Neutrophil (primary cell): ENCODE data around the gene TNIK.

Experiments used
- H3K27ac ChIP-seq: fragments of 200-600 bp; sonication (generic); 2 replicates; pipeline ENCODE4 v1.5.1; 2016; ENCODE audit warnings: mild to moderate bottlenecking, moderate library complexity
- H3K27me3 ChIP-seq: fragments of 200-600 bp; sonication (generic); 2 replicates; pipeline ENCODE4 v1.6.0; 2016; ENCODE audit warnings: mild to moderate bottlenecking
- H3K36me3 ChIP-seq: fragments of 200-600 bp; sonication (generic); 2 replicates; pipeline ENCODE4 v1.5.1; 2017
- H3K4me1 ChIP-seq, 2 experiments: fragments of 200-600 bp in 1 of 2; sonication (generic) in 1 of 2; 1 replicate in 1 of 2; 2 replicates in 1 of 2; pipeline versions ENCODE4 v1.5.1 to v1.6.1; 2013 to 2016; ENCODE audit warnings: low read depth in 1 of 2, low read length in 1 of 2, mild to moderate bottlenecking in 1 of 2, moderate library complexity in 1 of 2; ENCODE audit not compliant: control insufficient read depth in 1 of 2, insufficient read depth in 1 of 2
- H3K4me3 ChIP-seq, 2 experiments: fragments of 200-600 bp in 1 of 2; sonication (generic) in 1 of 2; 1 replicate in 1 of 2; 2 replicates in 1 of 2; pipeline ENCODE4 v1.5.1; 2013 to 2016; ENCODE audit warnings: low read depth in 1 of 2, low read length in 1 of 2, mild to moderate bottlenecking in 1 of 2, moderate library complexity in 1 of 2
- H3K9me3 ChIP-seq: fragments of 200-600 bp; sonication (generic); 2 replicates; pipeline ENCODE4 v1.5.1; 2016
- TF ChIP-seq, protein P1 (sequence below): fragments of 200-600 bp; sonication (generic); IDR thresholded peaks from 2 replicates; pipeline ENCODE4 v1.5.1; 2016; ENCODE audit warnings: antibody characterized with exemption

Gene TNIK

GRCh38 chr3:171390051-171390941 is 69.9 kb downstream of the TNIK start:
- H3K27ac ChIP-seq, result no peak overlapping the region
- no peaks in the 10 kb centered on the region for H3K27me3 ChIP-seq
- H3K4me1 ChIP-seq, result no peaks in the 10 kb centered on the region
- no peaks in the 10 kb centered on the region for H3K36me3 ChIP-seq
- H3K4me3 ChIP-seq, result no peak overlapping the region
- TF ChIP-seq, protein P1, sequence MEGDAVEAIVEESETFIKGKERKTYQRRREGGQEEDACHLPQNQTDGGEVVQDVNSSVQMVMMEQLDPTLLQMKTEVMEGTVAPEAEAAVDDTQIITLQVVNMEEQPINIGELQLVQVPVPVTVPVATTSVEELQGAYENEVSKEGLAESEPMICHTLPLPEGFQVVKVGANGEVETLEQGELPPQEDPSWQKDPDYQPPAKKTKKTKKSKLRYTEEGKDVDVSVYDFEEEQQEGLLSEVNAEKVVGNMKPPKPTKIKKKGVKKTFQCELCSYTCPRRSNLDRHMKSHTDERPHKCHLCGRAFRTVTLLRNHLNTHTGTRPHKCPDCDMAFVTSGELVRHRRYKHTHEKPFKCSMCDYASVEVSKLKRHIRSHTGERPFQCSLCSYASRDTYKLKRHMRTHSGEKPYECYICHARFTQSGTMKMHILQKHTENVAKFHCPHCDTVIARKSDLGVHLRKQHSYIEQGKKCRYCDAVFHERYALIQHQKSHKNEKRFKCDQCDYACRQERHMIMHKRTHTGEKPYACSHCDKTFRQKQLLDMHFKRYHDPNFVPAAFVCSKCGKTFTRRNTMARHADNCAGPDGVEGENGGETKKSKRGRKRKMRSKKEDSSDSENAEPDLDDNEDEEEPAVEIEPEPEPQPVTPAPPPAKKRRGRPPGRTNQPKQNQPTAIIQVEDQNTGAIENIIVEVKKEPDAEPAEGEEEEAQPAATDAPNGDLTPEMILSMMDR, result no peak
- H3K9me3 ChIP-seq, result no peaks in the 10 kb centered on the region

DNA sequence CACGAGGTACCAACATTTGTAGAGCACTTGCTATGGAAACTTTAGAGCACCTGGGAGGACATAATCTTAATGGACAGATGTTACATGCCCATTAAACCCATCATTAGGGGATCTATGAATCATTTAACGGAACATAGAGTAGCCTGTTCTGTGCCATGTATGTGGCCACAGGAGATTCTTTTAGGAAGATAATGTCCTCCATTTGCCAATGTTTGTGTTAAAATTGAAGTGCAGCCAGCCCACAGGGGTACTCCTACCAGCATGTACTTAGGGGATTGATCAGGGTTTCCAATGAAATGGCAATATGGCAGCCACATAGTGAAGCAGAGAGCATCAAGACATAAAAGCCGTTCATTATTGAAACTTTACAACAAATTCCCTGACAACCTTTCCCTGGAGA is 70.7 kb downstream of the TNIK start:
- H3K36me3 ChIP-seq, result no peaks in the 10 kb centered on the region
- H3K9me3 ChIP-seq, result no peaks in the 10 kb centered on the region
- TF ChIP-seq, protein P1, result no peak
- no peak overlapping the region for H3K27ac ChIP-seq
- no peaks in the 10 kb centered on the region for H3K27me3 ChIP-seq
- H3K4me3 ChIP-seq, result no peak overlapping the region
- no peaks in the 10 kb centered on the region for H3K4me1 ChIP-seq

DNA sequence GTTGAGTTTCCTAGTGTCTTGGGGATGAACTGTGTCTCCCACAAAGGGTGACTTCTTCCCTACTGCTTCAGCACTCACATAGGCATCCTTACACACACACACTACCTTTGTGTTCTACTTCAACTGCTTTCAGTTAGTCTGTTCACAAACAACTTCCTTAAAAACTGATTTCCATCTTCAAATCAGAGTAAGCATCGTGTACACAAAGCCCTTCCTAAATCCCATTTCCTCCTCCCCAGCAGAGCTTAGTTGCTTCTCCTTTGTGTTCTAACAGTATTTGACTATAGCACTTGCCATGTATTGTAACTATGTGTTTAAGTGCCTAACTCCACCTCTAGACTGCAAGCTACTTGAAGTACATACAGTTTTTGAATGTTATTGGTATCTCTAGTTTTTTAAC is 71.7 kb downstream of the TNIK start:
- H3K27me3 ChIP-seq, result no peaks in the 10 kb centered on the region
- H3K4me1 ChIP-seq, result no peaks in the 10 kb centered on the region
- TF ChIP-seq, protein P1, result no peak
- H3K36me3 ChIP-seq, result no peaks in the 10 kb centered on the region
- H3K4me3 ChIP-seq, result no peak overlapping the region
- H3K9me3 ChIP-seq, result no peaks in the 10 kb centered on the region
- no peak overlapping the region for H3K27ac ChIP-seq

GRCh38 chr3:171387062-171387461 is 73.1 kb downstream of the TNIK start:
- Histone ChIP-seq H3K27me3 (no peaks in the 10 kb centered on the region), H3K27ac (no peak overlapping the region), H3K4me1 (no peaks in the 10 kb centered on the region), H3K9me3 (no peaks in the 10 kb centered on the region), H3K4me3 (no peak overlapping the region), H3K36me3 (no peaks in the 10 kb centered on the region)
- TF ChIP-seq, protein P1, result no peak

DNA sequence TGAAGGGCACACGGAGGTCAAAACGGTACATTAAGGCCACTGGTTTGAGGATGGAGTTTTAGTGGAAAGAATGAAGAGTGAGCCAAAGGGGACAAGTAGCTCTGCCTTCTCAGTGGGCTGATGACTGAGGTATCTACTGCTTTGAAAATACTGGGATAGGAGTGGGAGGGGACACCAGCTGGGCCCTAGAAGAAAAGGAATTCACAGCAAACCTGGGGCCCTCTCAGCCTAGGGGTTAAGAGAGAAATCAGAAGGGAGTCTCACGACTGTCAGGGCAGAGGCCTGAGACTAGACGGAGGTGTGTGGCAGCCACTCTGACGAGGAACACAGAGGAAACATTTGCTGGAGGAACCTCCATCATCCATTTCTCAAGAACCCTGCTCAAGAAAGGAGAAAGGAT is 75.1 kb downstream of the TNIK start:
- no peaks in the 10 kb centered on the region for H3K4me1 ChIP-seq
- no peaks in the 10 kb centered on the region for H3K27me3 ChIP-seq
- H3K9me3 ChIP-seq, result no peaks in the 10 kb centered on the region
- H3K36me3 ChIP-seq, result no peaks in the 10 kb centered on the region
- H3K27ac ChIP-seq, result no peak overlapping the region
- no peak overlapping the region for H3K4me3 ChIP-seq
- TF ChIP-seq, protein P1, result no peak
